ENCODE data around the gene ATP5MC3. TPM values are rescaled to one million over a fixed set of nuclear protein-coding genes. Genes with fewer than 3 reads are reported as not detected.

ATP5MC3 gene
- total RNA-seq, 1 donor from 2014 or later: 25.5 TPM

GRCh38 chr2:175151791-175152190, 29.7 kb downstream of the ATP5MC3 start:
- intact Hi-C loops (cut with DNase I): no loop called here
- Histone ChIP-seq H3K36me3 (no peaks in the 10 kb centered on the region), H3K4me3 (no peak overlapping the region), H3K27me3 (no peaks in the 10 kb centered on the region), H3K27ac (no peak overlapping the region), H3K9me3 (no peaks in the 10 kb centered on the region), H3K4me1 (peaks cover 0 to 16% of the 10 kb centered on the region in 2 donors)
- DNase-seq (ENCODE audit: low spot score in 2 of 2): no peak
- TF ChIP-seq CTCF (IDR thresholded peaks at IDR 0.05): no peak

GRCh38 chr2:175147186-175147585, 34.3 kb downstream of the ATP5MC3 start:
- no peaks in the 10 kb centered on the region for H3K9me3 ChIP-seq
- DNase-seq (ENCODE audit: low spot score in 2 of 2): no peak
- H3K36me3 ChIP-seq: no peaks in the 10 kb centered on the region
- TF ChIP-seq CTCF (IDR thresholded peaks at IDR 0.05): no peak
- H3K27me3 ChIP-seq: no peaks in the 10 kb centered on the region
- H3K27ac ChIP-seq: no peak overlapping the region
- intact Hi-C loops (cut with DNase I): no loop called here
- H3K4me3 ChIP-seq: no peak overlapping the region
- peaks cover 0 to 13% of the 10 kb centered on the region in 2 donors for H3K4me1 ChIP-seq

- Histone ChIP-seq H3K4me1 (peaks cover 0 to 6% of the 10 kb centered on the region in 2 donors), H3K27me3 (no peaks in the 10 kb centered on the region), H3K9me3 (no peaks in the 10 kb centered on the region), H3K27ac (no peak overlapping the region), H3K4me3 (no peak overlapping the region), H3K36me3 (no peaks in the 10 kb centered on the region)
- no peak for TF ChIP-seq CTCF (IDR thresholded peaks at IDR 0.05)
- no peak for DNase-seq (ENCODE audit: low spot score in 2 of 2)
- intact Hi-C loops (cut with DNase I): no loop called here
Observed at GRCh38 chr2:175143678-175144077, 37.8 kb downstream of the ATP5MC3 start.

GRCh38 chr2:175143191-175143590, 38.3 kb downstream of the ATP5MC3 start:
- Histone ChIP-seq H3K36me3 (no peaks in the 10 kb centered on the region), H3K27ac (no peak overlapping the region), H3K9me3 (no peaks in the 10 kb centered on the region), H3K4me3 (no peak overlapping the region), H3K27me3 (no peaks in the 10 kb centered on the region), H3K4me1 (peaks cover 0 to under 1% of the 10 kb centered on the region in 2 donors)
- TF ChIP-seq CTCF (IDR thresholded peaks at IDR 0.05): no peak
- intact Hi-C loops (cut with DNase I): no loop called here
- no peak for DNase-seq (ENCODE audit: low spot score in 2 of 2)

GRCh38 chr2:175140332-175140731, 41.2 kb downstream of the ATP5MC3 start:
- TF ChIP-seq CTCF (IDR thresholded peaks at IDR 0.05): no peak
- Histone ChIP-seq H3K27ac (no peak overlapping the region), H3K4me1 (peaks cover 0 to 2% of the 10 kb centered on the region in 2 donors), H3K36me3 (peaks cover 0 to 4% of the 10 kb centered on the region in 2 donors), H3K27me3 (no peaks in the 10 kb centered on the region), H3K9me3 (no peaks in the 10 kb centered on the region), H3K4me3 (no peak overlapping the region)
- no peak for DNase-seq (ENCODE audit: low spot score in 2 of 2)
- intact Hi-C loops (cut with DNase I): no loop called here

GRCh38 chr2:175137793-175138192, 43.7 kb downstream of the ATP5MC3 start:
- Histone ChIP-seq H3K27ac (no peak overlapping the region), H3K4me3 (no peak overlapping the region), H3K4me1 (peaks cover 0 to 2% of the 10 kb centered on the region in 2 donors), H3K36me3 (peaks cover 0 to 15% of the 10 kb centered on the region in 2 donors), H3K9me3 (no peaks in the 10 kb centered on the region), H3K27me3 (no peaks in the 10 kb centered on the region)
- no peak for DNase-seq (ENCODE audit: low spot score in 2 of 2)
- TF ChIP-seq CTCF (IDR thresholded peaks at IDR 0.05): no peak
- intact Hi-C loops (cut with DNase I): no loop called here

Measured in ascending aorta (tissue), 2 donors.